ENCODE data around the gene SH2B2.
"Not testable (repeated sequence)": the region's sequence is repeated elsewhere in the genome, so short reads cannot be mapped to it uniquely, and the experiment has no call there.

GRCh38 chr7:102365390-102365789 lies 78.7 kb downstream of the SH2B2 start:
- TF ChIP-seq CTCF, POLR2A (IDR thresholded peaks at IDR 0.05): not testable (repeated sequence)

All from prostate gland (tissue), 2 donors.